Heart right ventricle (tissue), 16 donors: Measurements from ENCODE around the gene CAMKK2. TPM values are rescaled to one million over a fixed set of nuclear protein-coding genes. Genes with fewer than 3 reads are reported as not detected.

Experiments used
- ATAC-seq, 8 donors: fragments of 200-7000 bp; cut with Tn5 transposase; one replicate each; pipeline ENCODE4 v1.9.1; 2020; ENCODE audit warnings: mild to moderate bottlenecking in 8 of 8, moderate library complexity in 8 of 8, moderate number of reproducible peaks in 1 of 8
- DNase-seq, 2 donors: peaks; one replicate each; pipeline ENCODE4 v3.0.0-alpha.2; 2020
- H3K27ac ChIP-seq, 10 donors: fragments of 200-600 bp; sonication (generic) in 2 of 10; one replicate each; pipeline versions ENCODE4 v1.5.0 to v1.8.0; 2020 to 2022; ENCODE audit warnings: mild to moderate bottlenecking in 3 of 10
- H3K27me3 ChIP-seq, 7 donors: fragments of 200-600 bp; one replicate each; pipeline ENCODE4 v1.8.0; 2021 to 2022; ENCODE audit warnings: mild to moderate bottlenecking in 2 of 7
- H3K36me3 ChIP-seq, 9 donors: fragments of 200-600 bp; sonication (generic) in 1 of 9; one replicate each; pipeline versions ENCODE4 v1.5.0 to v1.8.0; 2020 to 2022; ENCODE audit warnings: mild to moderate bottlenecking in 2 of 9
- H3K4me1 ChIP-seq, 9 donors: fragments of 200-600 bp; sonication (generic) in 1 of 9; one replicate each; pipeline versions ENCODE4 v1.5.0 to v1.8.0; 2020 to 2022; ENCODE audit warnings: mild to moderate bottlenecking in 4 of 9
- H3K4me3 ChIP-seq, 10 donors: fragments of 200-600 bp; sonication (generic) in 2 of 10; one replicate each; pipeline versions ENCODE4 v1.5.0 to v1.8.0; 2020 to 2022; ENCODE audit warnings: mild to moderate bottlenecking in 7 of 10, moderate library complexity in 2 of 10
- H3K9me3 ChIP-seq, 11 donors: fragments of 200-600 bp in 10 of 11; sonication (generic) in 2 of 11; one replicate each; pipeline versions ENCODE4 v1.5.0 to v1.8.0; 2013 to 2022; ENCODE audit warnings: mild to moderate bottlenecking in 2 of 11, control low read depth in 1 of 11, moderate library complexity in 1 of 11
- CTCF ChIP-seq, 9 donors: fragments of 200-600 bp; sonication (generic) in 2 of 9; IDR thresholded peaks; one replicate each; pipeline versions ENCODE4 v1.5.0 to v1.8.0; 2021 to 2022; ENCODE audit warnings: antibody characterized with exemption in 9 of 9, mild to moderate bottlenecking in 5 of 9, moderate library complexity in 1 of 9
- WGBS, 2 donors: extraction: QIAGEN DNeasy Blood & Tissue Kit; methylation state at CpG; one replicate each; pipeline ENCODE4 v1.1.7; 2013; ENCODE audit warnings: inconsistent platforms in 1 of 2; 5-methylcytosine and 5-hydroxymethylcytosine counted together
- intact Hi-C, 10 donors: fragments of 100-400 bp; cut with DNase I; formaldehyde crosslinking; loops; one replicate each; pipeline versions ENCODE4 v1.11.1 to v1.14.2; 2022
- polyA plus RNA-seq, 2 donors: library from polyadenylated mRNA; stranded (reverse); fragments of 200-250 nt; gene quantifications; one replicate each; pipeline ENCODE4 v1.2.3, GENCODE V29; 2013
- total RNA-seq, 10 donors: library from RNA; stranded (reverse); fragmentation: NEBNext Ultra II Directional in 3 of 10; extraction: Animal tissue kit (Norgen Biotek cat#: 25700) in 3 of 10; gene quantifications; one replicate each; pipeline versions ENCODE4 v1.2.1 to v1.2.4, GENCODE V29; 2021 to 2023
- donor health status: Arrhythmogenic right ventricular cardiomyopathy.
- donor health status: ischemic (EF 13 %, LVEDD 7.1; RV severe dilation, severe dysfunction).
- donor health status: healthy with polysubstance abuse.
- donor health status: DM: no; HTN: yes; CAD: no.
- donor health status: DM: no; HTN: no; CAD: no.
- donor health status: ischemic (EF 25% LVEDD 6.9; RV normal size, moderate dysfunction).
- donor health status: ischemic (EF 25% LVEDD 5.7; RV mildly dilated, moderate dysfunction).
- donor health status: healthy.
- donor health status: DM: yes; HTN: yes; CAD: no.
- donor health status: Ischemic cardiomyopathy.
- donor health status: ischemic (EF 35%, LVEDD 5.7; RV mildly dilated, moderate dysfunction).
- donor health status: nonischemic (EF 11% LVEDD 7.7; RV severe dilation, severe dysfunction).
- donor health status: DM: yes; HTN: yes; CAD: no.
- donor health status: PGD.
- donor health status: ischemic (EF 29% LVEDD 5.4; RV normal size, mild dysfunction).
- donor health status: nonischemic (EF 23%, LVEDD 6.1; RV moderate dilation, normal function).

Gene CAMKK2
- total and polyA plus RNA-seq, 12 donors: 10.8 to 19.3 (median 15.8) TPM

GRCh38 chr12:121226399-121226798, 70.1 kb downstream of the CAMKK2 start:
- H3K36me3 ChIP-seq: peaks cover 0 to 81% (median 9%) of the 10 kb centered on the region in 9 donors
- no peak for ATAC-seq
- 90 to 93% methylated on average over 8 of the region's 8 CpGs for WGBS, 2 donors

DNA sequence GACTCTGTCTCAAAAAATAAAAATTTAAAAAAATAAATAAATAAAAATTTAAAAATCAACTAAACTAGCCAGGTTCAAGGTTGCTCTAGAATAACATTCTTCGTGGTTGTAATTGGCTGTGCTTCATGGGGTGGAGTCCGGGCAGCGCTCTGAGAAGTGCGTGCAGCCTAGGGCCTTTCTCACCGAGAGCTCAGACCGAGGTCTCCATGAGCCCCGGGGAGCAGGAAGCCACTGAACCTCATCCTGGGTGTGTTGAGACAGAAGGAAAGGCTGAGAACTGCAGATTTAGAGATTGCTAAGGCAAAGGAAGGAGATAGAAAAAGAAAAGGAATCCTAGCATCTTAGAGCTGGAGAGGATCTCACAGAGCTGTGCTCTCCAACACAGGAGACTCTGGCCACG, 71.9 kb downstream of the CAMKK2 start:
- Histone ChIP-seq H3K4me1 (peaks cover 0 to 14% (median 0%) of the 10 kb centered on the region in 9 donors), H3K27ac (no peak overlapping the region), H3K4me3 (no peak overlapping the region), H3K36me3 (peaks cover 0 to 80% (median 9%) of the 10 kb centered on the region in 9 donors), H3K27me3 (no peaks in the 10 kb centered on the region), H3K9me3 (no peaks in the 10 kb centered on the region)
- no peak for TF ChIP-seq CTCF (IDR thresholded peaks at IDR 0.05)
- intact Hi-C loops: loop anchor here in 1 of 10 donors (10.0 kb wide), 1 partner anchor 110 kb away; no protein-coding TSS in a partner anchor
- 87 to 93% methylated on average over 8 of the region's 8 CpGs for WGBS, 2 donors
- DNase-seq: no peak
- ATAC-seq: no peak

More at GRCh38 chr12:121226399-121226798, 70.1 kb downstream of the CAMKK2 start:
- DNase-seq: no peak
- Histone ChIP-seq H3K27me3 (no peaks in the 10 kb centered on the region), H3K27ac (no peak overlapping the region), H3K9me3 (no peaks in the 10 kb centered on the region), H3K4me1 (peaks cover 0 to 22% (median 0%) of the 10 kb centered on the region in 9 donors), H3K4me3 (no peak overlapping the region)
- no peak for TF ChIP-seq CTCF (IDR thresholded peaks at IDR 0.05)
- intact Hi-C loops: loop anchor here in 1 of 10 donors (10.0 kb wide), 1 partner anchor 112 kb away; no protein-coding TSS in a partner anchor

DNA sequence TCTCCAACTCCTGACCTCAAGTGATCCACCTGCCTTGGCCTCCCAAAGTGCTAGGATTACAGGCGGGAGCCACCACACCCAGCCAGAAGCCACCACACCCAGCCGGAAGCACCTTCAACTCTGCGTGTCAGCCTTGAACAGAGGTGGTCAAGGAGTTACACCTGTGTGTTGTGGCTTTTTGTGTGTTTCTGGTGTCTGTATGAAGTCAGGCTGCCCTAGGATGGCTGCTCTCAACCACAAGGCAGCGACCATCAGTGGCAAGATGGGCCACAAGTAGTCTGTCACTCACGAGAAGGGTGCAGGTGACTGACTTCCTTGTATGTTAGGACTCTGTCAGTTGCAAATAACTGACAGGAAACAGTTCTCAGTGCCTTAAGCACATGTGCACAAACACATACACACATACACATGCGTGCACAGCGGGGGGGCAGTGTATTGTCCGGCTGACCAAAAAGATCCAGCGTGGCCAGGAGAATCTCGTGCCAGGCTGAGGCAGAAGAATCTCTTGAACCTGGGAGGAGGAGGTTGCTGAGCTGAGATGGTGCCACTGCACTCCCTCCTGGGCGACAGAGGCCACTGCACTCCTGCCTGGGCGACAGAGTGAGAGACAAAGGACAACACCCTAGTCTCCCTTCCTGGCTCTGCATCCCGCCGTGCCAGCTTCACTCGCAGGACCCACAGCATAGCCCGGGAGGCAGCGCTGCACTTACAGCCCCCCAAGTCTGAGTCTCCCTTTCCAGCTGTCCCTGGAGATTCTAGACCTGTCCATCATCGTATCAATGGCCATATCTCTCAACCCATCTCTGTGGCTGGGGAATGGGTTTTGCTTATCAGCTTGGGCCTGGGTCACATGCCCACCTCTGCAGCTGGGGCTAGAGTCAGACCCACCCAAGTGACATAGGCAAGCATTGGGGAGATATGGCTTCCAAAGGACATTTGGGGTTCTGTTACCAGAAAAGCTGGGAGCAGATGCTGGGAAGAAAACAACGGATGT, 72.9 kb downstream of the CAMKK2 start:
- no peak for DNase-seq
- H3K36me3 ChIP-seq: peaks cover 0 to 76% (median 9%) of the 10 kb centered on the region in 9 donors

More for the DNA sequence above, 72.9 kb downstream of the CAMKK2 start:
- peak in 1 of 9 donors; percentile 29 for TF ChIP-seq CTCF (IDR thresholded peaks at IDR 0.05)
- ATAC-seq: no peak
- H3K27ac ChIP-seq: peak overlapping the region in 1 of 10 donors; percentile 36
- no peaks in the 10 kb centered on the region for H3K9me3 ChIP-seq
- WGBS, 2 donors: 86 to 89% methylated on average over 19 of the region's 19 CpGs
- H3K4me3 ChIP-seq: no peak overlapping the region
- intact Hi-C loops: loop anchor here in 1 of 10 donors (10.0 kb wide), 1 partner anchor 109 kb away; no protein-coding TSS in a partner anchor
- H3K4me1 ChIP-seq: peaks cover 0 to 14% (median 0%) of the 10 kb centered on the region in 9 donors
- H3K27me3 ChIP-seq: no peaks in the 10 kb centered on the region
